ENCODE results near the gene ASS1. TPM values are rescaled to one million over a fixed set of nuclear protein-coding genes. Genes with fewer than 3 reads are reported as not detected.

ASS1 gene
- total RNA-seq, 4 donors from 2014 or later, result 46.7 to 131 (median 94.4) TPM

DNA sequence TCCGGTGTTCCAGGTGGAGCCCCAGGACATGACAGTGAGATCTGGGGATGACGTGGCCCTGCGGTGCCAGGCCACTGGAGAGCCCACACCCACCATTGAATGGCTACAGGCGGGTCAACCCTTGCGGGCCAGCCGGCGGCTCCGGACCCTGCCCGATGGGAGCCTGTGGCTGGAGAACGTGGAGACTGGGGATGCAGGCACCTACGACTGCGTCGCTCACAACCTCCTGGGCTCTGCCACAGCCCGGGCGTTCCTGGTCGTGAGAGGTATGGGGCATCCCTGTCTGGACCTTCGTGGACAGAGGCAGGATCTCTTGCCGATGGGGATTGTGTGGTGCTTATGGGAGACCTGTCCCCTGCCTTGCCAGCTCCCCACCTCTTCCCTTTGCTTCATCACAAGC is 26.0 kb upstream of the ASS1 start:
- Histone ChIP-seq H3K4me1 (peaks cover 0 to 11% (median 0%) of the 10 kb centered on the region in 3 donors), H3K27me3 (no peaks in the 10 kb centered on the region), H3K9me3 (no peaks in the 10 kb centered on the region), H3K27ac (no peak overlapping the region), H3K36me3 (peaks cover 0 to 17% of the 10 kb centered on the region in 2 donors), H3K4me3 (no peak overlapping the region)
- no peak for ATAC-seq
- 100% methylated on average over 1 of the region's 18 CpGs; no CpG with 5 or more reads in 1 of the 2 donors for whole genome bisulfite sequencing, 2 donors (ENCODE audit: low coverage in 1 of 2)
- TF ChIP-seq POLR2AphosphoS5 (IDR thresholded peaks at IDR 0.05) (no peak), EP300 (IDR thresholded peaks at IDR 0.05) (no peak), POLR2A (IDR thresholded peaks at IDR 0.05) (no peak)
- TF ChIP-seq, protein P1, sequence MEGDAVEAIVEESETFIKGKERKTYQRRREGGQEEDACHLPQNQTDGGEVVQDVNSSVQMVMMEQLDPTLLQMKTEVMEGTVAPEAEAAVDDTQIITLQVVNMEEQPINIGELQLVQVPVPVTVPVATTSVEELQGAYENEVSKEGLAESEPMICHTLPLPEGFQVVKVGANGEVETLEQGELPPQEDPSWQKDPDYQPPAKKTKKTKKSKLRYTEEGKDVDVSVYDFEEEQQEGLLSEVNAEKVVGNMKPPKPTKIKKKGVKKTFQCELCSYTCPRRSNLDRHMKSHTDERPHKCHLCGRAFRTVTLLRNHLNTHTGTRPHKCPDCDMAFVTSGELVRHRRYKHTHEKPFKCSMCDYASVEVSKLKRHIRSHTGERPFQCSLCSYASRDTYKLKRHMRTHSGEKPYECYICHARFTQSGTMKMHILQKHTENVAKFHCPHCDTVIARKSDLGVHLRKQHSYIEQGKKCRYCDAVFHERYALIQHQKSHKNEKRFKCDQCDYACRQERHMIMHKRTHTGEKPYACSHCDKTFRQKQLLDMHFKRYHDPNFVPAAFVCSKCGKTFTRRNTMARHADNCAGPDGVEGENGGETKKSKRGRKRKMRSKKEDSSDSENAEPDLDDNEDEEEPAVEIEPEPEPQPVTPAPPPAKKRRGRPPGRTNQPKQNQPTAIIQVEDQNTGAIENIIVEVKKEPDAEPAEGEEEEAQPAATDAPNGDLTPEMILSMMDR (IDR thresholded peaks at IDR 0.05), result no peak

DNA sequence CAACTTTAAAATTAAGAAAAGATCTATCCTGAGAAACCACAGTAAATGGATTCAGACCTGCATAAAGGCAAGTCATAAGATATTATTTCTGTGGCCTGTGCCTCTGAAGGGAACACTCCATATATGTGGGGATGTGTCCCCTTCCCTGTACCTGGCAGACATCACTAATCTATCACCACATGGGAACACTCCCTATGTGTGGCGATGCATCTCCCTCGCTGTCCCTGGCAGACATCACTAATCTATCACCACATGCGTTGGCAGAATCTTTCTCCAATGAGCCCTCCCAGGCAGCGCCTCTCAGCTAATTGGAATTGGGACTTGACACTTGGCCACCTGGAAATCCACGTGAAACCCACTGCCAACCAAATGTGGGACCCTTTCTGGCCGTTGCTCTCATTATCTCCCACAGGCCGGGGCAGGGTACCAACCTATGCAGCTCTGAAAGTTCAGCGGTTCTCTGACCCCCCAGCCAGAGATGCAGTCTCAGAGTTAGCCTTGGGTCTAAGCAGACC is 25.2 kb upstream of the ASS1 start:
- Histone ChIP-seq H3K27me3 (no peaks in the 10 kb centered on the region), H3K4me3 (no peak overlapping the region), H3K27ac (no peak overlapping the region), H3K4me1 (peaks cover 0 to 11% (median 0%) of the 10 kb centered on the region in 3 donors), H3K36me3 (peaks cover 0 to 17% of the 10 kb centered on the region in 2 donors), H3K9me3 (no peaks in the 10 kb centered on the region)
- 72 to 96% methylated on average over 6 of the region's 8 CpGs for WGBS, 2 donors (ENCODE audit: low coverage in 1 of 2)
- no peak for ATAC-seq
- no peak for TF ChIP-seq POLR2A (IDR thresholded peaks at IDR 0.05)
- TF ChIP-seq, protein P1 (IDR thresholded peaks at IDR 0.05), result no peak
- no peak for TF ChIP-seq EP300 (IDR thresholded peaks at IDR 0.05)
- TF ChIP-seq POLR2AphosphoS5 (IDR thresholded peaks at IDR 0.05), result no peak

DNA sequence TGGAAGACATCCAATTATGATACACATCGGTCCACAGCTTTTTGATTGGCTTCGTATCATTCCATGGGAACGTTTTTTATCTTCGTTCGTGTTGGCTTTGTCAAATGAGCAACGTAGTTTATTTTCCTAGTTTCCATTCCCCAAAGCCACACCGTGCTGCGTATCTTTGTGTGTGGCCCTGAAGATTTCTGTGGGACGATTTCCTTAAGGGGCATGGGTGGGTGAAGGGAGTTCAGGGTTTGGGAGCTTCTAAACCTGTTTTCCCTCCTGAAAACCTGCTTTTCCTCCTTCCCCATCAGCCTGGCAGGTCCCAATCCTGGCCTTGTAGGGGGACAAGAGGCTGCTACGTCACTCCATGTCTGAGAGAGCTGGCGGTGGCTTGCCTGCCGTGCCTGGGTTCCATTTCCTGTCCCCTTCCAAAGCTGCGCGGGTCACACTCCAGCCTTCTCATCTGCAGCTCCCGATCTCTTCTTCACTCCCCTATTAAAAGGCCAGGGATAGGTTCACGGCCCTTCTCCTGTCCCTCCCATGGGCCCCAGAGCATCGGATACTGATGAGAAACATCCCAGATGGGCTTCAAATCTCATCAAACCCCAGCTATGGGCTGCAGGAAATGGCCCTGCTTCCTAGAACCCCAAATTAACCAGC is 23.5 kb upstream of the ASS1 start:
- H3K27ac ChIP-seq, result no peak overlapping the region
- no peaks in the 10 kb centered on the region for H3K9me3 ChIP-seq

DNA sequence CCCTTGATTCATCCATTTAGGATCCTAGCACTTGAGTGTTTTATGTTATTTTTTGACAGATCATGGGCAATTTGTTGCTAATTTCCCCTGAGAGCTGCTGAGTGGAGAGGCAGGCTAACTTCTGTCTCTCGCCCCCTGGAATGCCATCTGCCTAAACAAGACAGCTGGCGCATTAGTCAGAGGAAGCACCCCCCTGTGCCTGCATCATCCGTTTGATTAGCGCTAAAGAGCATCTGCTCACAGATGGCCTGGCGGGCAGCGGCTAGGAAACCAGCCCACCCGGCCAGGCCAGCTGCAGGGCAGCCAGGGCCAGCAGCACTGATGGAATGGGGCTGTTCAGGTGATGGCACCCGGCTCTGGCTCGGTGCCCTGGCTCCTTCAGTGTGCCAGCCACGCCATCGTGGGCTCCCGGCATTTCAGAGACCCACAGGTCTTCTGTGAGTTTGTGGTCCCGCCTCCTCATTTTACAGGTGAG is 22.9 kb upstream of the ASS1 start:
- Histone ChIP-seq H3K27me3 (no peaks in the 10 kb centered on the region), H3K9me3 (no peaks in the 10 kb centered on the region), H3K4me3 (no peak overlapping the region), H3K27ac (no peak overlapping the region), H3K36me3 (peaks cover 0 to 30% of the 10 kb centered on the region in 2 donors), H3K4me1 (peaks cover 0 to 11% (median 0%) of the 10 kb centered on the region in 3 donors)
- no peak for ATAC-seq
- TF ChIP-seq POLR2AphosphoS5 (IDR thresholded peaks at IDR 0.05) (no peak), POLR2A (IDR thresholded peaks at IDR 0.05) (no peak), EP300 (IDR thresholded peaks at IDR 0.05) (no peak)
- TF ChIP-seq, protein P1 (IDR thresholded peaks at IDR 0.05), result no peak
- WGBS, 2 donors (ENCODE audit: low coverage in 1 of 2), result 59 to 89% methylated on average over 2 to 6 of the region's 13 CpGs

More for the DNA sequence above, 23.5 kb upstream of the ASS1 start:
- Histone ChIP-seq H3K4me3 (no peak overlapping the region), H3K36me3 (peaks cover 0 to 29% of the 10 kb centered on the region in 2 donors), H3K4me1 (peaks cover 0 to 11% (median 0%) of the 10 kb centered on the region in 3 donors), H3K27me3 (no peaks in the 10 kb centered on the region)
- WGBS, 2 donors (ENCODE audit: low coverage in 1 of 2), result 69 to 76% methylated on average over 9 to 13 of the region's 17 CpGs
- TF ChIP-seq POLR2A (IDR thresholded peaks at IDR 0.05), result no peak
- TF ChIP-seq, protein P1 (IDR thresholded peaks at IDR 0.05), result no peak
- TF ChIP-seq EP300 (IDR thresholded peaks at IDR 0.05), result no peak
- no peak for TF ChIP-seq POLR2AphosphoS5 (IDR thresholded peaks at IDR 0.05)
- no peak for ATAC-seq

DNA sequence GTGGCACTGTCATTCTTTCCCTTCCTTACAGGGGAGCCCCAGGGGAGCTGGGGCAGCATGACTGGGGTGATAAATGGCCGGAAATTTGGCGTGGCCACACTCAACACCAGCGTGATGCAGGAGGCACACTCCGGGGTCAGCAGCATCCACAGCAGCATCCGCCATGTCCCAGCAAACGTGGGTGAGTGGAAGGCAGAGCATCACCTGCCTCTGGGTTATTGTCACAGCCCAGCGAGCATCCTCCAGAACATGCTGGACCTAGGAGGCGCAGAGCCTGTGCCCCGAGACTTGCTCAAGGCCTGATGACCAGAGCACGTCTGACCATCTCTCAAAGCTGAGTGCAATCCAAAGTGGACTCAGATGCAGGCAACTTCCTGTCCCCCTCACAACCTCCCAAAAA is 22.2 kb upstream of the ASS1 start:
- no peaks in the 10 kb centered on the region for H3K9me3 ChIP-seq
- peaks cover 0 to 35% of the 10 kb centered on the region in 2 donors for H3K36me3 ChIP-seq
- TF ChIP-seq, protein P1 (IDR thresholded peaks at IDR 0.05), result no peak
- TF ChIP-seq EP300 (IDR thresholded peaks at IDR 0.05), result no peak
- no peak for ATAC-seq
- no peaks in the 10 kb centered on the region for H3K27me3 ChIP-seq
- 89% methylated on average over 3 of the region's 10 CpGs; no CpG with 5 or more reads in 1 of the 2 donors for WGBS, 2 donors (ENCODE audit: low coverage in 1 of 2)
- no peak overlapping the region for H3K27ac ChIP-seq
- no peak overlapping the region for H3K4me3 ChIP-seq
- peaks cover 0 to 11% (median 0%) of the 10 kb centered on the region in 3 donors for H3K4me1 ChIP-seq
